Ectodermal cell (in vitro differentiated cells): ENCODE results near the gene CTIF.
A peak's percentile ranks its signal among the peaks of the same experiment; 100 is the strongest.

Experiments
- H3K27ac ChIP-seq: 2 replicates; pipeline ENCODE4 v1.7.0; 2013; ENCODE audit warnings: mild to moderate bottlenecking, low read depth, low read length; ENCODE audit not compliant: insufficient read depth, poor library complexity, severe bottlenecking
- H3K27me3 ChIP-seq: 2 replicates; pipeline ENCODE4 v1.7.0; 2013; ENCODE audit warnings: mild to moderate bottlenecking, low read length; ENCODE audit not compliant: insufficient read depth, control insufficient read depth, poor library complexity, severe bottlenecking
- H3K36me3 ChIP-seq: one replicate; pipeline ENCODE4 v1.7.0; 2013; ENCODE audit warnings: low read length; ENCODE audit not compliant: control insufficient read depth, insufficient read depth
- H3K4me1 ChIP-seq: one replicate; pipeline ENCODE4 v1.7.0; 2013; ENCODE audit warnings: low read length; ENCODE audit not compliant: control insufficient read depth, insufficient read depth
- H3K4me3 ChIP-seq: 2 replicates; pipeline ENCODE4 v1.7.0; 2013; ENCODE audit warnings: low read depth, low read length, control low read depth; ENCODE audit not compliant: insufficient read depth
- H3K9me3 ChIP-seq: 2 replicates; pipeline ENCODE4 v1.7.0; 2013; ENCODE audit warnings: mild to moderate bottlenecking, low read length, moderate library complexity; ENCODE audit not compliant: control insufficient read depth
- WGBS, 2 experiments: methylation state at CpG; one replicate each; pipeline ENCODE4 v1.1.7; 2013; ENCODE audit warnings: missing lambda C conversion rate in 2 of 2; 5-methylcytosine and 5-hydroxymethylcytosine counted together

CTIF gene

DNA sequence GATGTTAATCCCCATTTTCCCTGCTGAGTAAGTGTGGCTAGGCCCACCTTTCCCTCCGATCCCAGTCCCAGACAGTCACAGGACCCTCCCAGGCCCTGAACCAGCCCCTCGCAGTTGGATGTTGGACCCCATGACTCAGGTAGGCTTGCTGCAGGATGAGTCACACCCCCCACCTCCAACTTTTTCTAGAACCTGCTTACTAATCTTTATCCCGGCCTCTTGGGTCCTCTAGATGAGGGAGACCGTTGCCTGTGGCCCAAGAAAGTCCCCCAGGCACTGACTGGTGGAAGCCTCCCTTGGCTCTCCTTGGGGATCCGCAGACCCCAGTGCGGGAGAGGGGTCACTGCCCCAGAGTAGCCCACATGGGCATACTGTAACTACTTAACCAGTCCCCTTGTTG lies 313.5 kb downstream of the CTIF start:
- no peak overlapping the region for H3K4me3 ChIP-seq
- H3K36me3 ChIP-seq = no peaks in the 10 kb centered on the region
- H3K9me3 ChIP-seq = no peaks in the 10 kb centered on the region
- peaks cover 31% of the 10 kb centered on the region for H3K4me1 ChIP-seq
- H3K27ac ChIP-seq = no peak overlapping the region
- H3K27me3 ChIP-seq = no peaks in the 10 kb centered on the region
- 91% methylated on average over 6 of the region's 6 CpGs for WGBS, 2 experiments

DNA sequence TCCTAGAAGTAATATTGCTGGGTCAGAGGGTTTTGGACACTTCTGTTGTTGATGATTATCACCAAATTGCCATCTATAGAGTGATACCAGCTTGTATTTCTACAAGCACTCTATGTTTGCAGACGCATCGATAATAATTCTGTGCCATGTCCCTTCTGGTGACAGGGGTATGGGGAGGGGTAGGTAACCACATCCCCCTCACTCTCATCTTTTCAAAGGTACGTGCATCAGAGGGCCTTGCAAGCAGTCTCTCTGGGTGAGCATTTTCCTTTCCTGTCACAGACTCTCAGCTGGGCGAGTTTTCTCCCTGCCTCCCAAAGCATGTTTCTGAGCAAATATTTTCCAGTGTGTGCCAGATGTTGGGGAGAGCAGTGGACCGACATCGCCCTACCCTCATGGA lies 314.0 kb downstream of the CTIF start:
- 97 to 98% methylated on average over 4 to 5 of the region's 6 CpGs for WGBS, 2 experiments
- Histone ChIP-seq H3K27ac (no peak overlapping the region), H3K27me3 (no peaks in the 10 kb centered on the region), H3K36me3 (no peaks in the 10 kb centered on the region), H3K9me3 (no peaks in the 10 kb centered on the region), H3K4me1 (peaks cover 29% of the 10 kb centered on the region), H3K4me3 (no peak overlapping the region)

GRCh38 chr18:48853588-48853987 lies 314.8 kb downstream of the CTIF start:
- H3K27ac ChIP-seq = no peak overlapping the region
- no peaks in the 10 kb centered on the region for H3K9me3 ChIP-seq
- WGBS, 2 experiments = 93 to 95% methylated on average over 5 of the region's 5 CpGs

GRCh38 chr18:48854780-48855179 lies 315.9 kb downstream of the CTIF start:
- H3K9me3 ChIP-seq = no peaks in the 10 kb centered on the region
- 95% methylated on average over 11 of the region's 11 CpGs for WGBS, 2 experiments
- no peak overlapping the region for H3K27ac ChIP-seq
- H3K4me3 ChIP-seq = no peak overlapping the region
- H3K27me3 ChIP-seq = no peaks in the 10 kb centered on the region
- H3K4me1 ChIP-seq = peaks cover 28% of the 10 kb centered on the region
- H3K36me3 ChIP-seq = no peaks in the 10 kb centered on the region

More at GRCh38 chr18:48853588-48853987, 314.8 kb downstream of the CTIF start:
- Histone ChIP-seq H3K27me3 (no peaks in the 10 kb centered on the region), H3K36me3 (no peaks in the 10 kb centered on the region), H3K4me3 (no peak overlapping the region), H3K4me1 (peaks cover 21% of the 10 kb centered on the region)

GRCh38 chr18:48855422-48856377 lies 316.9 kb downstream of the CTIF start:
- 93% methylated on average over 18 of the region's 18 CpGs for WGBS, 2 experiments
- no peak overlapping the region for H3K27ac ChIP-seq
- no peaks in the 10 kb centered on the region for H3K27me3 ChIP-seq
- no peak overlapping the region for H3K4me3 ChIP-seq
- peaks cover 30% of the 10 kb centered on the region for H3K4me1 ChIP-seq
- H3K36me3 ChIP-seq = no peaks in the 10 kb centered on the region
- no peaks in the 10 kb centered on the region for H3K9me3 ChIP-seq

GRCh38 chr18:48857023-48857694 lies 318.3 kb downstream of the CTIF start:
- Histone ChIP-seq H3K36me3 (no peaks in the 10 kb centered on the region), H3K27me3 (no peaks in the 10 kb centered on the region), H3K9me3 (no peaks in the 10 kb centered on the region), H3K4me1 (peaks cover 33% of the 10 kb centered on the region), H3K4me3 (no peak overlapping the region), H3K27ac (no peak overlapping the region)
- 95 to 96% methylated on average over 14 of the region's 14 CpGs for WGBS, 2 experiments

GRCh38 chr18:48858676-48859075 lies 319.8 kb downstream of the CTIF start:
- 91 to 97% methylated on average over 4 of the region's 4 CpGs for WGBS, 2 experiments
- no peaks in the 10 kb centered on the region for H3K9me3 ChIP-seq
- H3K36me3 ChIP-seq = no peaks in the 10 kb centered on the region
- H3K4me3 ChIP-seq = no peak overlapping the region
- H3K27ac ChIP-seq = no peak overlapping the region
- H3K27me3 ChIP-seq = no peaks in the 10 kb centered on the region
- H3K4me1 ChIP-seq = peaks cover 34% of the 10 kb centered on the region

DNA sequence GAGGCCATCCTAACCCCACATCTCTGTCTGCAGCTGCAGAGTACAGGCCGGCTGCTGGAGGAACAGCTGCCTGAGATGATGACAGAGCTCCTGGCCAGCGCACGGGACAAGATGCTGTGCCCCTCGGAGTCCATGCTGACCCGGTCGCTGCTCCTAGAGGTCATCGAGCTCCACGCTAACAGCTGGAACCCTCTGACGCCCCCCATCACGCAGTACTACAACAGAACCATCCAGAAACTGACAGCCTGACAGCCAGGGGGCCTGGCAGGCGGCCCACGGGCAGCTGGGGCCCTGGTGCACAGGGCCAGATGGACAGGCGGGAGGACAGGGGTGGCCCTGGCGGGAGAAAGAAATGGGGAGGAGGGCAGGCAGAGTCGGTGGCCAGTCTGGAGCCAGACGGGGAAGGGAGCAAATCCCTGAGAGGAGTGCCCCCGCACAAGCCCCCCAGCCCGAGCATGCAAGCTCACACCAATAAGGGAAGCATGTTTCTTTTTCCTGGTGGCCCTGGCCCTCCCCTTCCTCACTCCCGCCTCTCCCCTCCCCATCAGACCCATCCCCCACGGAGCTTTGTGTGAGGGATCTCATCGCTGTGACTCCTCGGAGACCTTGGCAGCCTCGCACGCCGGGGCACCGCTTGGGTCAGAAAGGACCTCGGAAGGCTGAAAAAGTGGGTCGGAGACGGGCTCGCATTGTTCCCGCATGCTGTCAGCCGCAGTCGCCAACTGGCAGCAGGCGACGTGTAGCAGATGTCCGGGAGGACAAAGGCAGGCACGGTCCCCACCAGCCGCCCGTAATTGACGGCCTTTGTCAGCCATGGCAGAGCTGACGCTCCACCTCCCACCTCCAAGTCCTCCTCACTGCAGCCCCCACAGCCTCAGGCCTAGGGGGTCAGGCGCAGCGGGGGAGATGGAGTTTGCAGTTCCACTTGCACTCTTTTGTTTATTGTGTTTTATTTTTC lies 320.8 kb downstream of the CTIF start:
- peak overlapping the region; percentile 85 for H3K27ac ChIP-seq
- peaks cover 34% of the 10 kb centered on the region for H3K4me1 ChIP-seq
- no peaks in the 10 kb centered on the region for H3K36me3 ChIP-seq
- H3K27me3 ChIP-seq = no peaks in the 10 kb centered on the region
- H3K9me3 ChIP-seq = no peaks in the 10 kb centered on the region
- H3K4me3 ChIP-seq = peak overlapping the region; percentile 0
- WGBS, 2 experiments = 21 to 24% methylated on average over 42 to 43 of the region's 43 CpGs

DNA sequence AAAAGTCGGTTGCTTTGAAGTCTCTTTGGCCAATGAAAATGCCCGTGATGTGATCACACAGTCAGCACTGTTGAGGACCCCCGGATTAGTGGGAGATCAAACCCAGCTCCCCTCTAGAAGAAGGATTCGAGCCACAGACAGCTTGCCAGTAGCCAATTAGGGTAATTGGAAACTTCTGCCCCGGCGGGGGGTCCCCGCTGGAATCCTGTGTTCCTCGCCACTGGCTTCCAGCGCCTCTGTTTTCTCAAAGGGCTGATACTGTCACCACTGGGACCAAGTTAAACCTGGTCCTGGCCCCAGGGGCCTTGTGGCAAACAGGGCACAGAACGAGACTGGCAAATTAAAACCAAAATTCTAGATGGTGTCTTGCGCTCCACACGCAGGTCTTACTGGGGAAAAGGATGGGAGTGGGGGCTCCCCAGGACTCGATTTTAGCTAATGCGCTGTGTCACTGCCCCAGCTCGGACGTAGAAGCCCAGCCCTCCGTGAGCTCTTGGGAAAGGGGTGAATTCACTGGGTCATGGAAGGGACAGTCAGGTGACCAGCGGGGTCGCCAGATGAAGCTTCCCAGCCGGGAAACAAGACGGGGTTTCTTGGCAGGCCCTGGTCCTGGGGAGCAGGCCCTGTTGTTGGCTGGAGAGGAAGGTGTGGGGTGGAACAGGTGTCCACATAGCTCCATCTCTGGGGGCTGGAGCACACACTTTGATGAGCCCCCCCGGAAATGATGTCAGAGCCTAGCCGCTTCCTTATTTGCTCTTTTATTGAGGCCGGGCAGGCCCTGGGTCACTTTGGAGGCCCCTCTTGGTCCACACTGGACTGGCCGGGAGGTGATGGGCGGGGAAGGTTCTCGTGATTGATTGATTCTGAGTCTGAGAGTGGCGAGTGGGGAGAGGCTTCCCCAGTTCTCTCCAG lies 321.7 kb downstream of the CTIF start:
- no peaks in the 10 kb centered on the region for H3K9me3 ChIP-seq
- peaks cover 34% of the 10 kb centered on the region for H3K4me1 ChIP-seq
- H3K27ac ChIP-seq = peak overlapping the region; percentile 85
- no peaks in the 10 kb centered on the region for H3K27me3 ChIP-seq
- H3K36me3 ChIP-seq = no peaks in the 10 kb centered on the region
- H3K4me3 ChIP-seq = no peak overlapping the region
- WGBS, 2 experiments = 49 to 54% methylated on average over 28 of the region's 28 CpGs
